Measurements from ENCODE around the gene RARG.

The RARG gene

DNA sequence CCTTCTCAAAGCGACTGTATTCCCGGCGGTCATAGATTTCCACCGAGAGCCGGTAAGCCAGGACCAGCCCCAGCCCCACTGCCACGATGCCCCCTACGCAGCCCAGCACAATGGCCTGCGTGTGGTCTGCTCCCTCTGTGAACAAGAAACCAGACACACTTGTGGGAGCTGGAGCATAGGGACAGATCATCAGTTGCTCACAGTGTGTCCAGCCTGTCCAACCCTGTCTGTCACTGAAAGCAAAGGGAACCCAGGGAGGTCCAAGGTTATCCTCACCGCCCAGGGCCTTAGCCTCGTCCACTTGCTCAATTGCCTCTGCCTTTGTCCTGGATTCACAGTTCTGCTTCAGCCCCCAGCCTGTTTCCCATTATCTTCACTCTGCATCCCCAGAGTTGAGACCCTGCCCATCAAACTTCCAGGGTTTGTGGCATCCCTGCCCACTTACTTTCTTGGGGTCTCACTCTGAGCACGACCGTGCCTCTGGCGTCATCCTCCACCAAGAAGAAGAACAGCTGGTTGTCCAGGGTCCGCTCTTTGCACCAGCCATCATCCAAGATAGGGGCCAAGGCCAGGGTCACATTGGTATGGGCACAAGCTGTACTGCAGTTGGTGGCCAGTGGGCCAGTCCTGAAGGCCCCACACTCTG is 40.0 kb downstream of the RARG start:
- Histone ChIP-seq H3K9me3 (ENCODE audit: control insufficient read depth in 1 of 2, low read length in 2 of 2) (no peaks in the 10 kb centered on the region), H3K36me3 (ENCODE audit: control insufficient read depth in 1 of 2, insufficient read depth in 2 of 2, low read length in 2 of 2) (peaks cover 17 to 42% of the 10 kb centered on the region in 2 donors), H3K9ac (ENCODE audit: low read depth in 1 of 2, low read length in 2 of 2) (no peak overlapping the region), H3K4me1 (ENCODE audit: control insufficient read depth in 1 of 2, insufficient read depth in 2 of 2, low read length in 2 of 2) (peaks cover 0 to 5% of the 10 kb centered on the region in 2 donors), H3K27ac (ENCODE audit: low read depth, low read length) (no peak overlapping the region), H3K27me3 (ENCODE audit: control insufficient read depth in 1 of 2, insufficient read depth in 2 of 2, low read length in 2 of 2) (no peaks in the 10 kb centered on the region), H3K4me3 (ENCODE audit: low read depth in 1 of 2, low read length in 2 of 2) (no peak overlapping the region)

GRCh38 chr12:53191096-53191884 is 40.7 kb downstream of the RARG start:
- H3K36me3 ChIP-seq (ENCODE audit: control insufficient read depth in 1 of 2, insufficient read depth in 2 of 2, low read length in 2 of 2) = peaks cover 24 to 50% of the 10 kb centered on the region in 2 donors
- no peak overlapping the region for H3K4me3 ChIP-seq (ENCODE audit: low read depth in 1 of 2, low read length in 2 of 2)
- no peak overlapping the region for H3K9ac ChIP-seq (ENCODE audit: low read depth in 1 of 2, low read length in 2 of 2)
- no peak overlapping the region for H3K27ac ChIP-seq (ENCODE audit: low read depth, low read length)
- H3K9me3 ChIP-seq (ENCODE audit: control insufficient read depth in 1 of 2, low read length in 2 of 2) = no peaks in the 10 kb centered on the region
- no peaks in the 10 kb centered on the region for H3K4me1 ChIP-seq (ENCODE audit: control insufficient read depth in 1 of 2, insufficient read depth in 2 of 2, low read length in 2 of 2)
- H3K27me3 ChIP-seq (ENCODE audit: control insufficient read depth in 1 of 2, insufficient read depth in 2 of 2, low read length in 2 of 2) = no peaks in the 10 kb centered on the region

- Histone ChIP-seq H3K9ac (ENCODE audit: low read depth in 1 of 2, low read length in 2 of 2) (no peak overlapping the region), H3K36me3 (ENCODE audit: control insufficient read depth in 1 of 2, insufficient read depth in 2 of 2, low read length in 2 of 2) (peaks cover 35 to 56% of the 10 kb centered on the region in 2 donors), H3K27me3 (ENCODE audit: control insufficient read depth in 1 of 2, insufficient read depth in 2 of 2, low read length in 2 of 2) (no peaks in the 10 kb centered on the region), H3K4me1 (ENCODE audit: control insufficient read depth in 1 of 2, insufficient read depth in 2 of 2, low read length in 2 of 2) (no peaks in the 10 kb centered on the region), H3K9me3 (ENCODE audit: control insufficient read depth in 1 of 2, low read length in 2 of 2) (no peaks in the 10 kb centered on the region), H3K27ac (ENCODE audit: low read depth, low read length) (no peak overlapping the region), H3K4me3 (ENCODE audit: low read depth in 1 of 2, low read length in 2 of 2) (no peak overlapping the region)
These were observed 41.8 kb downstream of the RARG start for GRCh38 chr12:53190108-53190729.

GRCh38 chr12:53187145-53187899 is 44.7 kb downstream of the RARG start:
- Histone ChIP-seq H3K27ac (ENCODE audit: low read depth, low read length) (no peak overlapping the region), H3K4me1 (ENCODE audit: control insufficient read depth in 1 of 2, insufficient read depth in 2 of 2, low read length in 2 of 2) (peaks cover 10 to 16% of the 10 kb centered on the region in 2 donors)

DNA sequence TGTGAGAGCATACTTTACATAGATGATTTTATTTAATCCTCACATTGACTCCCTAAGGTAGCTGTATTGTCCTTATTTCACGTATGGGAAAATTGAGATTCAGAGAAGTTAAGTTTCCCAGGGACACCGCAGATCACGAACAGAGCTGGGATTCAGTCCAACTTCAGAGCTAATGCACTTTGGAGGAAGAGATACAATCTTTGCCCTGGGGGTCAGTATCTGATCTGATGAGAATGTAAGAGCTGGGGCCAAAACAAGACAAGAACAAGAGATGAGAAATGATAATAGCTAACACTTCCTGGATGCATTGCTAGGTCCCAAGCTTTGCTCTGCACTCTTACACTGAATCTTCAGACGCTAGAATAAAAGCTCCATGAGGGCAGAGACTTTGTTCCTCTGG is 45.3 kb downstream of the RARG start:
- H3K36me3 ChIP-seq (ENCODE audit: control insufficient read depth in 1 of 2, insufficient read depth in 2 of 2, low read length in 2 of 2) = peaks cover 57 to 74% of the 10 kb centered on the region in 2 donors

More at GRCh38 chr12:53187145-53187899, 44.7 kb downstream of the RARG start:
- Histone ChIP-seq H3K36me3 (ENCODE audit: control insufficient read depth in 1 of 2, insufficient read depth in 2 of 2, low read length in 2 of 2) (peaks cover 52 to 74% of the 10 kb centered on the region in 2 donors), H3K4me3 (ENCODE audit: low read depth in 1 of 2, low read length in 2 of 2) (no peak overlapping the region), H3K9ac (ENCODE audit: low read depth in 1 of 2, low read length in 2 of 2) (no peak overlapping the region), H3K27me3 (ENCODE audit: control insufficient read depth in 1 of 2, insufficient read depth in 2 of 2, low read length in 2 of 2) (no peaks in the 10 kb centered on the region), H3K9me3 (ENCODE audit: control insufficient read depth in 1 of 2, low read length in 2 of 2) (no peaks in the 10 kb centered on the region)

GRCh38 chr12:53185582-53186153 is 46.3 kb downstream of the RARG start:
- H3K27me3 ChIP-seq (ENCODE audit: control insufficient read depth in 1 of 2, insufficient read depth in 2 of 2, low read length in 2 of 2) = no peaks in the 10 kb centered on the region
- no peaks in the 10 kb centered on the region for H3K9me3 ChIP-seq (ENCODE audit: control insufficient read depth in 1 of 2, low read length in 2 of 2)
- peaks cover 51 to 66% of the 10 kb centered on the region in 2 donors for H3K36me3 ChIP-seq (ENCODE audit: control insufficient read depth in 1 of 2, insufficient read depth in 2 of 2, low read length in 2 of 2)
- no peak overlapping the region for H3K4me3 ChIP-seq (ENCODE audit: low read depth in 1 of 2, low read length in 2 of 2)
- H3K4me1 ChIP-seq (ENCODE audit: control insufficient read depth in 1 of 2, insufficient read depth in 2 of 2, low read length in 2 of 2) = peaks cover 24 to 29% of the 10 kb centered on the region in 2 donors
- H3K27ac ChIP-seq (ENCODE audit: low read depth, low read length) = no peak overlapping the region
- no peak overlapping the region for H3K9ac ChIP-seq (ENCODE audit: low read depth in 1 of 2, low read length in 2 of 2)

More for the DNA sequence above, 45.3 kb downstream of the RARG start:
- H3K9me3 ChIP-seq (ENCODE audit: control insufficient read depth in 1 of 2, low read length in 2 of 2) = no peaks in the 10 kb centered on the region
- H3K27me3 ChIP-seq (ENCODE audit: control insufficient read depth in 1 of 2, insufficient read depth in 2 of 2, low read length in 2 of 2) = no peaks in the 10 kb centered on the region
- H3K4me3 ChIP-seq (ENCODE audit: low read depth in 1 of 2, low read length in 2 of 2) = no peak overlapping the region
- H3K9ac ChIP-seq (ENCODE audit: low read depth in 1 of 2, low read length in 2 of 2) = no peak overlapping the region
- H3K27ac ChIP-seq (ENCODE audit: low read depth, low read length) = no peak overlapping the region
- peaks cover 16 to 21% of the 10 kb centered on the region in 2 donors for H3K4me1 ChIP-seq (ENCODE audit: control insufficient read depth in 1 of 2, insufficient read depth in 2 of 2, low read length in 2 of 2)

DNA sequence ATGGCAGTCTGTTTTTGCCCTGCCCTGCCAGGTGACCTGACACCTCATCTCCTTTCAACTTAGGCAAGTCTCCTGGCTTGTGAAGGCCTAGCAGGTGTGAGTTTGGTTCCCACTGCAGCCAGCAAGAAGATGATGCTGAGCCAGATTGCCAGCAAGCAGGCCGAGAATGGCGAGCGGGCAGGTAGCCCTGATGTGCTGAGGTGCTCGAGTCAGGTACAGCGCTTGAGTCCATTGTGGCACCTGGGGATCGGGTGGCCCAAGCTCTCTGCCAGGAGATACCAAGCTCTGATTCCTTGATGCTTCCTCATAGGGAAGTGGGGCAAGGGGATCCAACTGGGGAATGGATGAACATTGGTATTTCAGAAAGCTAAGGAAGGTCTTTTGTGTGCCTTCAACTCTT is 47.2 kb downstream of the RARG start:
- no peak overlapping the region for H3K9ac ChIP-seq (ENCODE audit: low read depth in 1 of 2, low read length in 2 of 2)
- H3K36me3 ChIP-seq (ENCODE audit: control insufficient read depth in 1 of 2, insufficient read depth in 2 of 2, low read length in 2 of 2) = peaks cover 51 to 66% of the 10 kb centered on the region in 2 donors
- no peaks in the 10 kb centered on the region for H3K9me3 ChIP-seq (ENCODE audit: control insufficient read depth in 1 of 2, low read length in 2 of 2)
- H3K4me1 ChIP-seq (ENCODE audit: control insufficient read depth in 1 of 2, insufficient read depth in 2 of 2, low read length in 2 of 2) = peaks cover 25 to 30% of the 10 kb centered on the region in 2 donors
- no peak overlapping the region for H3K27ac ChIP-seq (ENCODE audit: low read depth, low read length)
- H3K4me3 ChIP-seq (ENCODE audit: low read depth in 1 of 2, low read length in 2 of 2) = no peak overlapping the region
- no peaks in the 10 kb centered on the region for H3K27me3 ChIP-seq (ENCODE audit: control insufficient read depth in 1 of 2, insufficient read depth in 2 of 2, low read length in 2 of 2)

GRCh38 chr12:53182903-53183302 is 49.1 kb downstream of the RARG start:
- peak overlapping the region; percentile 41 to 86 for H3K4me3 ChIP-seq (ENCODE audit: low read depth in 1 of 2, low read length in 2 of 2)
- H3K27me3 ChIP-seq (ENCODE audit: control insufficient read depth in 1 of 2, insufficient read depth in 2 of 2, low read length in 2 of 2) = no peaks in the 10 kb centered on the region
- peaks cover 48 to 55% of the 10 kb centered on the region in 2 donors for H3K36me3 ChIP-seq (ENCODE audit: control insufficient read depth in 1 of 2, insufficient read depth in 2 of 2, low read length in 2 of 2)
- H3K4me1 ChIP-seq (ENCODE audit: control insufficient read depth in 1 of 2, insufficient read depth in 2 of 2, low read length in 2 of 2) = peaks cover 28 to 37% of the 10 kb centered on the region in 2 donors
- no peak overlapping the region for H3K27ac ChIP-seq (ENCODE audit: low read depth, low read length)
- peak overlapping the region in 1 of 2 donors; percentile 24 for H3K9ac ChIP-seq (ENCODE audit: low read depth in 1 of 2, low read length in 2 of 2)
- no peaks in the 10 kb centered on the region for H3K9me3 ChIP-seq (ENCODE audit: control insufficient read depth in 1 of 2, low read length in 2 of 2)

DNA sequence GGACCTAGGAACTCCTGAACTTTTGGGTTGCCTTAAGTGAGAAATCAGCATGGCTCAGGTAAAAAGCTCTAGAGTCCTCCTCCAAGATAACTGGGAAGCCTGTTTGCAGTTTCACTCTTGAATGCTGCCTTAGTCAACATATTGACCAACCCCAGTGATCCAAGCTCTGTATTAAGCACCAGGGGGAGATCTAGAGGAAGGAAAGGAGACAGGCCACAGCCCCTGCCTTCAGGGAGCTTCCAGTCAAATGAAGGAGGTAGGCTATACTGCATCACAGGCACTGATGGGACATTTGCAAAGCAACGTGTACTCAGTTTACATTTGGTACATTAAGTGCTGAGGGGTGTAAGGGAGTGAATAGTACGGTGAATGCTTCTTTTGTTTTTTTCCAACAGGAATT is 50.1 kb downstream of the RARG start:
- Histone ChIP-seq H3K4me1 (ENCODE audit: control insufficient read depth in 1 of 2, insufficient read depth in 2 of 2, low read length in 2 of 2) (peaks cover 28 to 37% of the 10 kb centered on the region in 2 donors), H3K27ac (ENCODE audit: low read depth, low read length) (no peak overlapping the region), H3K9ac (ENCODE audit: low read depth in 1 of 2, low read length in 2 of 2) (no peak overlapping the region), H3K27me3 (ENCODE audit: control insufficient read depth in 1 of 2, insufficient read depth in 2 of 2, low read length in 2 of 2) (no peaks in the 10 kb centered on the region), H3K9me3 (ENCODE audit: control insufficient read depth in 1 of 2, low read length in 2 of 2) (no peaks in the 10 kb centered on the region), H3K36me3 (ENCODE audit: control insufficient read depth in 1 of 2, insufficient read depth in 2 of 2, low read length in 2 of 2) (peaks cover 39 to 45% of the 10 kb centered on the region in 2 donors), H3K4me3 (ENCODE audit: low read depth in 1 of 2, low read length in 2 of 2) (peak overlapping the region; percentile 86 to 92)
